ENCODE results near the gene DNAJA3.

Gene DNAJA3

GRCh38 chr16:4425378-4426020, at the start of gene DNAJA3:
TSS of gene DNAJA3 (plus strand) at chr16:4425868. CDS start at chr16:4425882, 14 bp downstream.
- H3K27me3 ChIP-seq (ENCODE audit: control insufficient read depth in 2 of 2, insufficient read depth in 2 of 2, low read length in 2 of 2), result no peaks in the 10 kb centered on the region
- H3K36me3 ChIP-seq (ENCODE audit: control insufficient read depth in 2 of 2, insufficient read depth in 2 of 2, low read length in 2 of 2), result peaks cover 0 to 1% of the 10 kb centered on the region in 2 donors

GRCh38 chr16:4376126-4376892, 49.4 kb upstream of the DNAJA3 start:
- Histone ChIP-seq H3K36me3 (ENCODE audit: control insufficient read depth in 2 of 2, insufficient read depth in 2 of 2, low read length in 2 of 2) (peaks cover 0 to 9% of the 10 kb centered on the region in 2 donors), H3K27me3 (ENCODE audit: control insufficient read depth in 2 of 2, insufficient read depth in 2 of 2, low read length in 2 of 2) (no peaks in the 10 kb centered on the region), H3K4me3 (ENCODE audit: low read length in 2 of 2) (no peak overlapping the region), H3K9me3 (ENCODE audit: control insufficient read depth in 2 of 2, low read length in 2 of 2) (no peaks in the 10 kb centered on the region), H3K9ac (ENCODE audit: low read depth in 1 of 2, low read length in 2 of 2) (peak overlapping the region in 1 of 2 donors; percentile 33), H3K27ac (ENCODE audit: low read depth in 2 of 2, low read length in 2 of 2) (peak overlapping the region; percentile 45 to 48), H3K4me1 (ENCODE audit: control insufficient read depth in 2 of 2, insufficient read depth in 2 of 2, low read length in 2 of 2) (peaks cover 15 to 17% of the 10 kb centered on the region in 2 donors)

More at GRCh38 chr16:4425378-4426020, at the start of gene DNAJA3:
- peak within 1 kb of the TSS; percentile 96 to 99 for H3K27ac ChIP-seq (ENCODE audit: low read depth in 2 of 2, low read length in 2 of 2)
- H3K4me3 ChIP-seq (ENCODE audit: low read length in 2 of 2), result peak within 1 kb of the TSS; percentile 99 to 100
- peak within 1 kb of the TSS; percentile 95 to 98 for H3K9ac ChIP-seq (ENCODE audit: low read depth in 1 of 2, low read length in 2 of 2)
- no peaks in the 10 kb centered on the region for H3K9me3 ChIP-seq (ENCODE audit: control insufficient read depth in 2 of 2, low read length in 2 of 2)
- H3K4me1 ChIP-seq (ENCODE audit: control insufficient read depth in 2 of 2, insufficient read depth in 2 of 2, low read length in 2 of 2), result peaks cover 17 to 21% of the 10 kb centered on the region in 2 donors

- Histone ChIP-seq H3K27me3 (ENCODE audit: control insufficient read depth in 2 of 2, insufficient read depth in 2 of 2, low read length in 2 of 2) (no peaks in the 10 kb centered on the region), H3K36me3 (ENCODE audit: control insufficient read depth in 2 of 2, insufficient read depth in 2 of 2, low read length in 2 of 2) (peaks cover under 1 to 9% of the 10 kb centered on the region in 2 donors), H3K4me1 (ENCODE audit: control insufficient read depth in 2 of 2, insufficient read depth in 2 of 2, low read length in 2 of 2) (peaks cover 15% of the 10 kb centered on the region in 2 donors), H3K9ac (ENCODE audit: low read depth in 1 of 2, low read length in 2 of 2) (no peak overlapping the region), H3K9me3 (ENCODE audit: control insufficient read depth in 2 of 2, low read length in 2 of 2) (no peaks in the 10 kb centered on the region), H3K27ac (ENCODE audit: low read depth in 2 of 2, low read length in 2 of 2) (peak overlapping the region in 1 of 2 donors; percentile 16), H3K4me3 (ENCODE audit: low read length in 2 of 2) (no peak overlapping the region)
These were observed 48.6 kb upstream of the DNAJA3 start for GRCh38 chr16:4376893-4377572.

- peaks cover 4 to 9% of the 10 kb centered on the region in 2 donors for H3K36me3 ChIP-seq (ENCODE audit: control insufficient read depth in 2 of 2, insufficient read depth in 2 of 2, low read length in 2 of 2)
- no peak overlapping the region for H3K4me3 ChIP-seq (ENCODE audit: low read length in 2 of 2)
- peaks cover 9 to 10% of the 10 kb centered on the region in 2 donors for H3K4me1 ChIP-seq (ENCODE audit: control insufficient read depth in 2 of 2, insufficient read depth in 2 of 2, low read length in 2 of 2)
- peak overlapping the region in 1 of 2 donors; percentile 42 for H3K27ac ChIP-seq (ENCODE audit: low read depth in 2 of 2, low read length in 2 of 2)
- no peaks in the 10 kb centered on the region for H3K9me3 ChIP-seq (ENCODE audit: control insufficient read depth in 2 of 2, low read length in 2 of 2)
- H3K9ac ChIP-seq (ENCODE audit: low read depth in 1 of 2, low read length in 2 of 2), result no peak overlapping the region
- H3K27me3 ChIP-seq (ENCODE audit: control insufficient read depth in 2 of 2, insufficient read depth in 2 of 2, low read length in 2 of 2), result no peaks in the 10 kb centered on the region
These were observed 48.0 kb upstream of the DNAJA3 start for GRCh38 chr16:4377573-4378154.

- H3K9ac ChIP-seq (ENCODE audit: low read depth in 1 of 2, low read length in 2 of 2), result no peak overlapping the region
These were observed 47.5 kb upstream of the DNAJA3 start for GRCh38 chr16:4378161-4378666.

GRCh38 chr16:4378999-4379690, 46.5 kb upstream of the DNAJA3 start:
- H3K4me3 ChIP-seq (ENCODE audit: low read length in 2 of 2), result no peak overlapping the region
- no peak overlapping the region for H3K27ac ChIP-seq (ENCODE audit: low read depth in 2 of 2, low read length in 2 of 2)
- no peak overlapping the region for H3K9ac ChIP-seq (ENCODE audit: low read depth in 1 of 2, low read length in 2 of 2)
- no peaks in the 10 kb centered on the region for H3K27me3 ChIP-seq (ENCODE audit: control insufficient read depth in 2 of 2, insufficient read depth in 2 of 2, low read length in 2 of 2)
- H3K9me3 ChIP-seq (ENCODE audit: control insufficient read depth in 2 of 2, low read length in 2 of 2), result no peaks in the 10 kb centered on the region
- H3K36me3 ChIP-seq (ENCODE audit: control insufficient read depth in 2 of 2, insufficient read depth in 2 of 2, low read length in 2 of 2), result peaks cover 5 to 11% of the 10 kb centered on the region in 2 donors
- peaks cover 4 to 8% of the 10 kb centered on the region in 2 donors for H3K4me1 ChIP-seq (ENCODE audit: control insufficient read depth in 2 of 2, insufficient read depth in 2 of 2, low read length in 2 of 2)

More at GRCh38 chr16:4378161-4378666, 47.5 kb upstream of the DNAJA3 start:
- H3K36me3 ChIP-seq (ENCODE audit: control insufficient read depth in 2 of 2, insufficient read depth in 2 of 2, low read length in 2 of 2), result peaks cover 4 to 11% of the 10 kb centered on the region in 2 donors
- H3K9me3 ChIP-seq (ENCODE audit: control insufficient read depth in 2 of 2, low read length in 2 of 2), result no peaks in the 10 kb centered on the region
- H3K4me1 ChIP-seq (ENCODE audit: control insufficient read depth in 2 of 2, insufficient read depth in 2 of 2, low read length in 2 of 2), result peaks cover 6 to 8% of the 10 kb centered on the region in 2 donors
- H3K4me3 ChIP-seq (ENCODE audit: low read length in 2 of 2), result no peak overlapping the region
- peak overlapping the region in 1 of 2 donors; percentile 42 for H3K27ac ChIP-seq (ENCODE audit: low read depth in 2 of 2, low read length in 2 of 2)
- H3K27me3 ChIP-seq (ENCODE audit: control insufficient read depth in 2 of 2, insufficient read depth in 2 of 2, low read length in 2 of 2), result no peaks in the 10 kb centered on the region

GRCh38 chr16:4380119-4381063, 45.3 kb upstream of the DNAJA3 start:
- Histone ChIP-seq H3K9ac (ENCODE audit: low read depth in 1 of 2, low read length in 2 of 2) (no peak overlapping the region), H3K4me1 (ENCODE audit: control insufficient read depth in 2 of 2, insufficient read depth in 2 of 2, low read length in 2 of 2) (peaks cover 0 to 8% of the 10 kb centered on the region in 2 donors), H3K27ac (ENCODE audit: low read depth in 2 of 2, low read length in 2 of 2) (no peak overlapping the region), H3K9me3 (ENCODE audit: control insufficient read depth in 2 of 2, low read length in 2 of 2) (no peaks in the 10 kb centered on the region), H3K4me3 (ENCODE audit: low read length in 2 of 2) (no peak overlapping the region), H3K36me3 (ENCODE audit: control insufficient read depth in 2 of 2, insufficient read depth in 2 of 2, low read length in 2 of 2) (peaks cover 8 to 16% of the 10 kb centered on the region in 2 donors), H3K27me3 (ENCODE audit: control insufficient read depth in 2 of 2, insufficient read depth in 2 of 2, low read length in 2 of 2) (no peaks in the 10 kb centered on the region)

GRCh38 chr16:4381072-4381934, 44.4 kb upstream of the DNAJA3 start:
- H3K9me3 ChIP-seq (ENCODE audit: control insufficient read depth in 2 of 2, low read length in 2 of 2), result no peaks in the 10 kb centered on the region
- no peak overlapping the region for H3K27ac ChIP-seq (ENCODE audit: low read depth in 2 of 2, low read length in 2 of 2)
- H3K4me1 ChIP-seq (ENCODE audit: control insufficient read depth in 2 of 2, insufficient read depth in 2 of 2, low read length in 2 of 2), result peaks cover 0 to 8% of the 10 kb centered on the region in 2 donors
- H3K36me3 ChIP-seq (ENCODE audit: control insufficient read depth in 2 of 2, insufficient read depth in 2 of 2, low read length in 2 of 2), result peaks cover 12 to 17% of the 10 kb centered on the region in 2 donors
- no peak overlapping the region for H3K4me3 ChIP-seq (ENCODE audit: low read length in 2 of 2)
- H3K9ac ChIP-seq (ENCODE audit: low read depth in 1 of 2, low read length in 2 of 2), result no peak overlapping the region
- H3K27me3 ChIP-seq (ENCODE audit: control insufficient read depth in 2 of 2, insufficient read depth in 2 of 2, low read length in 2 of 2), result no peaks in the 10 kb centered on the region

Measured in mucosa of rectum (tissue), 2 donors.